CD4-positive, alpha-beta T cell treated with Interleukin-21 for 1 hour (primary cell): Measurements from ENCODE around the gene NUBP2.
"Not testable (repeated sequence)": the region's sequence is repeated elsewhere in the genome, so short reads cannot be mapped to it uniquely, and the experiment has no call there.

ENCODE experiments used
- DNase-seq: peaks from one replicate; pipeline ENCODE4 v3.0.0-alpha.2; 2020

Gene NUBP2

GRCh38 chr16:1787056-1787321, 4.2 kb downstream of the NUBP2 start:
- no peak for DNase-seq

GRCh38 chr16:1787322-1788094, 4.7 kb downstream of the NUBP2 start:
- no peak for DNase-seq

- no peak for DNase-seq
These were observed 5.4 kb downstream of the NUBP2 start for GRCh38 chr16:1788095-1788707.

GRCh38 chr16:1788708-1789100, 5.9 kb downstream of the NUBP2 start:
- DNase-seq: no peak

GRCh38 chr16:1789643-1790045, 6.9 kb downstream of the NUBP2 start:
- no peak for DNase-seq

GRCh38 chr16:1790261-1790610, 7.5 kb downstream of the NUBP2 start:
- no peak for DNase-seq

GRCh38 chr16:1790611-1791255, 8.0 kb downstream of the NUBP2 start:
- no peak for DNase-seq

GRCh38 chr16:1791256-1791942, 8.6 kb downstream of the NUBP2 start:
- DNase-seq: no peak

GRCh38 chr16:1791943-1792812, 9.4 kb downstream of the NUBP2 start:
- DNase-seq: no peak

- DNase-seq: no peak
These were observed 10.2 kb downstream of the NUBP2 start for GRCh38 chr16:1792836-1793577.

GRCh38 chr16:1793578-1794220, 10.9 kb downstream of the NUBP2 start, which contains the start of gene IGFALS:
TSS of gene IGFALS (minus strand) at chr16:1793705. CDS start at chr16:1793652, 53 bp downstream.
- no peak for DNase-seq

GRCh38 chr16:1794221-1794871, 11.6 kb downstream of the NUBP2 start:
- DNase-seq: no peak

- DNase-seq: no peak
These were observed 12.3 kb downstream of the NUBP2 start for GRCh38 chr16:1794908-1795666.

GRCh38 chr16:1799263-1799662, 16.5 kb downstream of the NUBP2 start:
- not testable (repeated sequence) for DNase-seq

GRCh38 chr16:1800701-1801100, 17.9 kb downstream of the NUBP2 start:
- no peak for DNase-seq

- DNase-seq: no peak
These were observed 24.9 kb downstream of the NUBP2 start for GRCh38 chr16:1807626-1808025.

- no peak for DNase-seq
These were observed 25.9 kb downstream of the NUBP2 start for GRCh38 chr16:1808691-1809090.

- no peak for DNase-seq
These were observed 26.6 kb downstream of the NUBP2 start for GRCh38 chr16:1809281-1809801.

GRCh38 chr16:1810106-1810505, 27.3 kb downstream of the NUBP2 start:
- no peak for DNase-seq

GRCh38 chr16:1810536-1810935, 27.8 kb downstream of the NUBP2 start:
- no peak for DNase-seq
